HepG2 (cell line): Measurements from ENCODE around the gene KLF6. TPM values are rescaled to one million over a fixed set of nuclear protein-coding genes. Genes with fewer than 3 reads are reported as not detected.

ENCODE experiments used
- ARID2 ChIP-seq: sonication (generic); formaldehyde crosslinking; IDR thresholded peaks from 2 replicates; pipeline ENCODE4 v1.8.1; 2022; ENCODE audit warnings: mild to moderate bottlenecking, missing genetic modification reagents, borderline replicate concordance
- ARNTL ChIP-seq: sonication (generic); formaldehyde crosslinking; IDR thresholded peaks from 2 replicates; pipeline ENCODE4 v1.4.0; 2020; ENCODE audit warnings: mild to moderate bottlenecking, missing genetic modification reagents
- DR1 ChIP-seq: sonication (generic); formaldehyde crosslinking; IDR thresholded peaks from 2 replicates; pipeline ENCODE4 v1.8.0; 2021; ENCODE audit warnings: mild to moderate bottlenecking, missing genetic modification reagents, inconsistent platforms
- HES4 ChIP-seq: sonication (generic); formaldehyde crosslinking; IDR thresholded peaks from 2 replicates; pipeline ENCODE4 v1.9.0; 2021; ENCODE audit warnings: mild to moderate bottlenecking, missing genetic modification reagents, borderline replicate concordance
- JDP2 ChIP-seq: sonication (generic); formaldehyde crosslinking; IDR thresholded peaks from 2 replicates; pipeline ENCODE4 v1.8.1; 2022; ENCODE audit warnings: missing genetic modification reagents, borderline replicate concordance
- MTF1 ChIP-seq: sonication (generic); formaldehyde crosslinking; IDR thresholded peaks from 2 replicates; pipeline ENCODE4 v1.5.0; 2020; ENCODE audit warnings: missing genetic modification reagents
- NFRKB ChIP-seq: fragments of 450-650 bp; IDR thresholded peaks from 2 replicates; pipeline ENCODE4 v1.6.1; 2017
- SOX13 ChIP-seq, 3 experiments: fragments of 450-650 bp in 1 of 3; sonication (generic) in 1 of 3; formaldehyde crosslinking in 1 of 3; IDR thresholded peaks in 2 of 3; conservative IDR thresholded peaks in 1 of 3; 2 replicates each; pipeline versions ENCODE4 v1.5.0 to v1.6.1; 2016 to 2020; ENCODE audit warnings: antibody characterized with exemption in 1 of 3, mild to moderate bottlenecking in 1 of 3, missing compliant biosample characterization in 1 of 3, missing genetic modification reagents in 1 of 3, moderate library complexity in 1 of 3
- SOX6 ChIP-seq, 2 experiments: fragments of 450-650 bp in 1 of 2; sonication (generic) in 1 of 2; formaldehyde crosslinking in 1 of 2; IDR thresholded peaks; 2 replicates each; pipeline versions ENCODE4 v1.4.0 to v1.6.1; 2017 to 2020; ENCODE audit warnings: antibody characterized with exemption in 1 of 2, mild to moderate bottlenecking in 1 of 2, missing genetic modification reagents in 1 of 2
- STAG1 ChIP-seq: sonication (generic); formaldehyde crosslinking; IDR thresholded peaks from 2 replicates; pipeline ENCODE4 v1.4.0; 2020; ENCODE audit warnings: missing genetic modification reagents
- TCF7L2 ChIP-seq: IDR thresholded peaks from 2 replicates; pipeline ENCODE4 v1.6.1; 2011; ENCODE audit warnings: mild to moderate bottlenecking, low read depth, low read length, moderate library complexity
- TOPORS ChIP-seq: sonication (generic); formaldehyde crosslinking; IDR thresholded peaks from 2 replicates; pipeline ENCODE4 v1.8.0; 2023; ENCODE audit warnings: mild to moderate bottlenecking, missing genetic modification reagents
- YEATS2 ChIP-seq: sonication (generic); formaldehyde crosslinking; IDR thresholded peaks from 2 replicates; pipeline ENCODE4 v1.4.0; 2020; ENCODE audit warnings: missing genetic modification reagents, borderline replicate concordance
- ZBTB38 ChIP-seq: sonication (generic); formaldehyde crosslinking; IDR thresholded peaks from 2 replicates; pipeline ENCODE4 v1.5.1; 2020; ENCODE audit warnings: mild to moderate bottlenecking, missing genetic modification reagents
- ZFP36L2 ChIP-seq: sonication (generic); formaldehyde crosslinking; IDR thresholded peaks from 2 replicates; pipeline ENCODE4 v1.4.0; 2020; ENCODE audit warnings: missing genetic modification reagents
- ZNF260 ChIP-seq: sonication (generic); formaldehyde crosslinking; IDR thresholded peaks from 2 replicates; pipeline ENCODE4 v1.4.0; 2020; ENCODE audit warnings: missing genetic modification reagents, low read depth, mild to moderate bottlenecking, borderline replicate concordance
- ZNF496 ChIP-seq: sonication (generic); formaldehyde crosslinking; IDR thresholded peaks from 2 replicates; pipeline ENCODE4 v1.8.1; 2023; ENCODE audit warnings: mild to moderate bottlenecking, moderate library complexity, missing genetic modification reagents; ENCODE audit not compliant: insufficient replicate concordance
- ZNF512 ChIP-seq: sonication (generic); formaldehyde crosslinking; IDR thresholded peaks from 2 replicates; pipeline ENCODE4 v1.4.0; 2020; ENCODE audit warnings: mild to moderate bottlenecking, missing genetic modification reagents
- ZNF619 ChIP-seq: sonication (generic); formaldehyde crosslinking; IDR thresholded peaks from 2 replicates; pipeline ENCODE4 v1.4.0; 2020; ENCODE audit warnings: mild to moderate bottlenecking, missing genetic modification reagents
- ZNF652 ChIP-seq: IDR thresholded peaks from 2 replicates; pipeline ENCODE4 v1.6.1; 2016; ENCODE audit warnings: low read depth, borderline replicate concordance
- ZNF749 ChIP-seq: sonication (generic); formaldehyde crosslinking; IDR thresholded peaks from 2 replicates; pipeline ENCODE4 v1.8.0; 2022; ENCODE audit warnings: mild to moderate bottlenecking, missing genetic modification reagents, moderate library complexity, borderline replicate concordance
- ZSCAN20 ChIP-seq: sonication (generic); formaldehyde crosslinking; IDR thresholded peaks from 2 replicates; pipeline ENCODE4 v1.4.0; 2020; ENCODE audit warnings: missing genetic modification reagents, mild to moderate bottlenecking, borderline replicate concordance
- polyA plus RNA-seq, 8 experiments: library from polyadenylated mRNA; depleted of rRNA in 3 of 8; stranded (reverse) in 7 of 8; unstranded in 1 of 8; fragments of >200 nt; fragmentation: Illumina TruSeq in 4 of 8; extraction: Trizol in 4 of 8; gene quantifications; 2 replicates each; pipeline versions ENCODE4 v1.2.1 to v1.2.3, GENCODE V29; 2011 to 2016; ENCODE audit warnings: low read depth in 4 of 8, missing spikeins in 1 of 8, mixed read lengths in 1 of 8; ENCODE audit not compliant: insufficient read depth in 1 of 8
- total RNA-seq, 5 experiments: library from RNA; depleted of rRNA; stranded (reverse); fragments of >200 nt; fragmentation: Illumina TruSeq; extraction: Trizol; gene quantifications; 2 replicates each; pipeline ENCODE4 v1.2.3, GENCODE V29; 2016; ENCODE audit warnings: low read depth in 1 of 5
- TF ChIP-seq, protein P1 (sequence below), 2 experiments: fragments of 450-650 bp in 1 of 2; sonication (generic) in 1 of 2; formaldehyde crosslinking; IDR thresholded peaks; 2 replicates each; pipeline versions ENCODE4 v1.5.0 to v1.8.0; 2020 to 2022; ENCODE audit warnings: mild to moderate bottlenecking in 1 of 2, missing genetic modification reagents in 1 of 2
- TF ChIP-seq, protein P2 (sequence below): sonication (generic); formaldehyde crosslinking; conservative IDR thresholded peaks from 2 replicates; pipeline ENCODE4 v1.8.1; 2023; ENCODE audit warnings: missing genetic modification reagents
- TF ChIP-seq, protein P3 (sequence below): fragments of 450-650 bp; IDR thresholded peaks from 2 replicates; pipeline ENCODE4 v1.6.1; 2017

The KLF6 gene
- total and polyA plus RNA-seq, 2 of the 13 experiments (the other 11 are each of a cell fraction or from before 2014, with no cell fraction given), result 27.0 to 71.9 TPM

DNA sequence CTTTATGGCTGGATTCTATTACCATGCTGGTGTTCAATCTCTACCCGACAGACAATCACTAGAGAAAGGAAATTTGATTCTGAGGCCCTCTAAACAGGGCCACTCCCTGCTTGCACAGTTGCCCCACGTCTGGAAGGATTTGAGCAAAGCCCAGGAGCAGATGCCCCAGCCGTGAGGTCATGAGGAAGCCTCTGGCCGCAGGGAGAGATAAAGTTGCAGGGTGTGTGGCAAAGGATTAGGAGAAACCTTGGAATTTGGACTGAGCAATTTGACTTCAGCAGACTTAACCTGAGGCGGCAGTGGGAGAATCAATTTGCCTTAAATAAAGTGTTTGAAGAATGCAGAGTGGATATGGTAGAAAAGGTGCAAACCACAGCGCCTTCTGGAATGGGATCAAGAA lies 40.2 kb upstream of the KLF6 start (continued):
- no peak for TF ChIP-seq TCF7L2
- TF ChIP-seq MTF1, result no peak
- no peak for TF ChIP-seq ARID2 (CRISPR knock-in tag)
- no peak for TF ChIP-seq ZNF619
- TF ChIP-seq ZNF652 (CRISPR knock-in tag), result no peak
- TF ChIP-seq ZNF260, result no peak
- TF ChIP-seq YEATS2 (CRISPR knock-in tag), result 0 out of 2 replicates have a peak, but pooled peaks have one; percentile 35
- no peak for TF ChIP-seq ZNF512 (CRISPR knock-in tag)
- TF ChIP-seq, protein P1, sequence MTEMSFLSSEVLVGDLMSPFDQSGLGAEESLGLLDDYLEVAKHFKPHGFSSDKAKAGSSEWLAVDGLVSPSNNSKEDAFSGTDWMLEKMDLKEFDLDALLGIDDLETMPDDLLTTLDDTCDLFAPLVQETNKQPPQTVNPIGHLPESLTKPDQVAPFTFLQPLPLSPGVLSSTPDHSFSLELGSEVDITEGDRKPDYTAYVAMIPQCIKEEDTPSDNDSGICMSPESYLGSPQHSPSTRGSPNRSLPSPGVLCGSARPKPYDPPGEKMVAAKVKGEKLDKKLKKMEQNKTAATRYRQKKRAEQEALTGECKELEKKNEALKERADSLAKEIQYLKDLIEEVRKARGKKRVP (CRISPR knock-in tag; IDR thresholded peaks at IDR 0.05), result no peak
- no peak for TF ChIP-seq ZNF496
- TF ChIP-seq TOPORS (CRISPR knock-in tag), result no peak
- no peak for TF ChIP-seq SOX6 (IDR thresholded peaks at IDR 0.05)
- peak; percentile 49; the same call in 1 of the 2 replicates for TF ChIP-seq SOX6 (CRISPR knock-in tag; IDR thresholded peaks at IDR 0.05)
- 0 out of 2 replicates have a peak, but pooled peaks have one; percentile 14 for TF ChIP-seq STAG1
- TF ChIP-seq, protein P2, sequence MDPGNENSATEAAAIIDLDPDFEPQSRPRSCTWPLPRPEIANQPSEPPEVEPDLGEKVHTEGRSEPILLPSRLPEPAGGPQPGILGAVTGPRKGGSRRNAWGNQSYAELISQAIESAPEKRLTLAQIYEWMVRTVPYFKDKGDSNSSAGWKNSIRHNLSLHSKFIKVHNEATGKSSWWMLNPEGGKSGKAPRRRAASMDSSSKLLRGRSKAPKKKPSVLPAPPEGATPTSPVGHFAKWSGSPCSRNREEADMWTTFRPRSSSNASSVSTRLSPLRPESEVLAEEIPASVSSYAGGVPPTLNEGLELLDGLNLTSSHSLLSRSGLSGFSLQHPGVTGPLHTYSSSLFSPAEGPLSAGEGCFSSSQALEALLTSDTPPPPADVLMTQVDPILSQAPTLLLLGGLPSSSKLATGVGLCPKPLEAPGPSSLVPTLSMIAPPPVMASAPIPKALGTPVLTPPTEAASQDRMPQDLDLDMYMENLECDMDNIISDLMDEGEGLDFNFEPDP (CRISPR knock-in tag), result no peak
- no peak for TF ChIP-seq NFRKB
- no peak for TF ChIP-seq HES4
- TF ChIP-seq ZBTB38, result no peak
- no peak for TF ChIP-seq ARNTL (CRISPR knock-in tag)
- no peak for TF ChIP-seq ZSCAN20 (CRISPR knock-in tag)
- no peak for TF ChIP-seq SOX13 (IDR thresholded peaks at IDR 0.05)
- TF ChIP-seq SOX13 (CRISPR knock-in tag; conservative IDR thresholded peaks at IDR 0.05 in 1 of 2, IDR thresholded peaks at IDR 0.05 in 1 of 2), result peak in 1 of 2 experiments; percentile 34; a peak in 2 of 4 replicates
- TF ChIP-seq JDP2 (CRISPR knock-in tag), result no peak
- TF ChIP-seq, protein P3, sequence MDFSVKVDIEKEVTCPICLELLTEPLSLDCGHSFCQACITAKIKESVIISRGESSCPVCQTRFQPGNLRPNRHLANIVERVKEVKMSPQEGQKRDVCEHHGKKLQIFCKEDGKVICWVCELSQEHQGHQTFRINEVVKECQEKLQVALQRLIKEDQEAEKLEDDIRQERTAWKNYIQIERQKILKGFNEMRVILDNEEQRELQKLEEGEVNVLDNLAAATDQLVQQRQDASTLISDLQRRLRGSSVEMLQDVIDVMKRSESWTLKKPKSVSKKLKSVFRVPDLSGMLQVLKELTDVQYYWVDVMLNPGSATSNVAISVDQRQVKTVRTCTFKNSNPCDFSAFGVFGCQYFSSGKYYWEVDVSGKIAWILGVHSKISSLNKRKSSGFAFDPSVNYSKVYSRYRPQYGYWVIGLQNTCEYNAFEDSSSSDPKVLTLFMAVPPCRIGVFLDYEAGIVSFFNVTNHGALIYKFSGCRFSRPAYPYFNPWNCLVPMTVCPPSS, result no peak
- no peak for TF ChIP-seq ZFP36L2
- TF ChIP-seq DR1 (CRISPR knock-in tag), result no peak
- TF ChIP-seq ZNF749 (CRISPR knock-in tag), result no peak
